IMR-90 (cell line): ENCODE measurements around the gene LBP. TPM values are rescaled to one million over a fixed set of nuclear protein-coding genes. Genes with fewer than 3 reads are reported as not detected.

Experiments used
- ATAC-seq: fragments of 200-7000 bp; cut with Tn5 transposase; 2 replicates; pipeline ENCODE4 v1.9.1; 2020; ENCODE audit warnings: low read depth, mild to moderate bottlenecking, moderate library complexity
- BruUV-seq: library from RNA; stranded (reverse); fragments of 400-500 nt; replicated peaks from 2 replicates; lab custom pipeline; 2021; lab: Mats Ljungman, UMichigan
- CTCF ChIA-PET: fragments of 300-600 bp; formaldehyde crosslinking; extraction: SDS; loops from one replicate; lab custom pipeline; 2021; ENCODE audit warnings: antibody characterized with exemption; lab: Yijun Ruan, JAX
- POLR2A ChIA-PET: fragments of 300-600 bp; sonication (Branson Sonifier 250); formaldehyde crosslinking; loops from one replicate; lab custom pipeline; 2022; ENCODE audit warnings: antibody characterized with exemption; ENCODE audit not compliant: unreplicated experiment; lab: Charles Lee
- DNase-seq: peaks from one replicate; pipeline ENCODE4 v3.0.0; 2013
- H2AFZ ChIP-seq: replicated peaks from 2 replicates; pipeline ENCODE3; 2013; ENCODE audit warnings: low read length, mild to moderate bottlenecking; ENCODE audit not compliant: poor library complexity
- H2AK5ac ChIP-seq: 2 replicates; pipeline ENCODE4 v1.6.1; 2013; ENCODE audit warnings: low read depth, low read length, inconsistent platforms
- H2AK9ac ChIP-seq: replicated peaks from 2 replicates; pipeline ENCODE3; 2013; ENCODE audit warnings: mild to moderate bottlenecking, low read depth, low read length, moderate library complexity; ENCODE audit not compliant: poor library complexity
- H2BK120ac ChIP-seq: 2 replicates; pipeline ENCODE4 v1.6.1; 2013; ENCODE audit warnings: low read depth, low read length, inconsistent platforms
- H2BK15ac ChIP-seq: 3 replicates; pipeline ENCODE4 v1.6.1; 2013; ENCODE audit warnings: low read depth, low read length, inconsistent platforms
- H2BK20ac ChIP-seq: 2 replicates; pipeline ENCODE4 v1.6.1; 2013; ENCODE audit warnings: low read depth, mild to moderate bottlenecking, inconsistent platforms, low read length, moderate library complexity
- H2BK5ac ChIP-seq: 2 replicates; pipeline ENCODE4 v1.6.1; 2013; ENCODE audit warnings: mild to moderate bottlenecking, low read depth, low read length, inconsistent platforms; ENCODE audit not compliant: poor library complexity, severe bottlenecking
- H3K14ac ChIP-seq: replicated peaks from 2 replicates; pipeline ENCODE4 v1.6.1; 2013; ENCODE audit warnings: low read depth, low read length, inconsistent platforms
- H3K18ac ChIP-seq: 2 replicates; pipeline ENCODE4 v1.6.1; 2013; ENCODE audit warnings: low read depth, low read length, control low read depth
- H3K23ac ChIP-seq: 2 replicates; pipeline ENCODE4 v1.6.1; 2013; ENCODE audit warnings: low read depth, low read length, inconsistent platforms
- H3K27ac ChIP-seq: 2 replicates; pipeline ENCODE4 v1.5.1; 2013; ENCODE audit warnings: mild to moderate bottlenecking, control low read depth, low read length; ENCODE audit not compliant: insufficient read depth
- H3K27me3 ChIP-seq: 2 replicates; pipeline ENCODE4 v1.6.1; 2013; ENCODE audit warnings: low read length; ENCODE audit not compliant: control insufficient read depth, insufficient read depth
- H3K36me3 ChIP-seq: 2 replicates; pipeline ENCODE4 v1.6.1; 2013; ENCODE audit warnings: low read length, mixed read lengths; ENCODE audit not compliant: control insufficient read depth, insufficient read depth
- H3K4ac ChIP-seq: 2 replicates; pipeline ENCODE4 v1.6.1; 2013; ENCODE audit warnings: low read depth, low read length, inconsistent platforms
- H3K4me1 ChIP-seq: 2 replicates; pipeline ENCODE4 v1.6.1; 2013; ENCODE audit warnings: low read length, mixed read lengths; ENCODE audit not compliant: control insufficient read depth, insufficient read depth
- H3K4me2 ChIP-seq: 2 replicates; pipeline ENCODE4 v1.6.1; 2013; ENCODE audit warnings: low read depth, mild to moderate bottlenecking, control low read depth, low read length, moderate library complexity
- H3K4me3 ChIP-seq: 2 replicates; pipeline ENCODE4 v1.5.1; 2013; ENCODE audit warnings: low read depth, mild to moderate bottlenecking, control low read depth, low read length, moderate library complexity; ENCODE audit not compliant: insufficient read depth
- H3K56ac ChIP-seq: 2 replicates; pipeline ENCODE4 v1.6.1; 2013; ENCODE audit warnings: low read length, inconsistent platforms; ENCODE audit not compliant: insufficient read depth; ENCODE audit errors: extremely low read depth
- H3K79me1 ChIP-seq, 2 experiments: 2 replicates each; pipeline ENCODE4 v1.6.1; 2013; ENCODE audit warnings: low read length in 2 of 2, inconsistent platforms in 1 of 2, low read depth in 1 of 2
- H3K9ac ChIP-seq: 2 replicates; pipeline ENCODE4 v1.6.1; 2013; ENCODE audit warnings: low read depth, low read length, control low read depth
- H3K9me1 ChIP-seq: 2 replicates; pipeline ENCODE4 v1.6.1; 2013; ENCODE audit warnings: low read length, inconsistent platforms; ENCODE audit not compliant: insufficient read depth
- H3K9me3 ChIP-seq: 2 replicates; pipeline ENCODE4 v1.6.1; 2013; ENCODE audit warnings: low read length; ENCODE audit not compliant: control insufficient read depth, insufficient read depth
- H4K20me1 ChIP-seq: 2 replicates; pipeline ENCODE4 v1.6.1; 2013; ENCODE audit warnings: low read length, inconsistent platforms; ENCODE audit not compliant: insufficient read depth
- H4K5ac ChIP-seq: 2 replicates; pipeline ENCODE4 v1.6.1; 2013; ENCODE audit warnings: mild to moderate bottlenecking, low read depth, low read length, control low read depth
- H4K8ac ChIP-seq, 2 experiments: 2 replicates each; pipeline ENCODE4 v1.6.1; 2013; ENCODE audit warnings: low read depth in 2 of 2, low read length in 2 of 2, control low read depth in 1 of 2, inconsistent platforms in 1 of 2
- H4K91ac ChIP-seq: 2 replicates; pipeline ENCODE4 v1.6.1; 2013; ENCODE audit warnings: low read depth, low read length, inconsistent platforms; ENCODE audit not compliant: insufficient read depth
- BHLHE40 ChIP-seq: fragments of 150-350 bp; IDR thresholded peaks from 2 replicates; pipeline ENCODE4 v1.6.1; 2016; ENCODE audit warnings: mild to moderate bottlenecking, low read depth, low read length
- CHD1 ChIP-seq: IDR thresholded peaks from 2 replicates; pipeline ENCODE4 v1.6.1; 2012; ENCODE audit warnings: low read depth, low read length, improper control_type of control experiment
- FOS ChIP-seq: fragments of 150-350 bp; IDR thresholded peaks from 2 replicates; pipeline ENCODE4 v1.6.1; 2016; ENCODE audit warnings: low read depth, low read length
- MAFK ChIP-seq: IDR thresholded peaks from 2 replicates; pipeline ENCODE4 v1.6.1; 2012; ENCODE audit warnings: low read depth, low read length, improper control_type of control experiment
- MAZ ChIP-seq: IDR thresholded peaks from 2 replicates; pipeline ENCODE4 v1.6.1; 2012; ENCODE audit warnings: low read depth, mild to moderate bottlenecking, low read length, improper control_type of control experiment, moderate library complexity, borderline replicate concordance
- MXI1 ChIP-seq: IDR thresholded peaks from 2 replicates; pipeline ENCODE4 v1.6.1; 2012; ENCODE audit warnings: low read depth, mild to moderate bottlenecking, low read length, moderate library complexity, borderline replicate concordance
- NFE2L2 ChIP-seq: fragments of 150-350 bp; IDR thresholded peaks from 2 replicates; pipeline ENCODE4 v1.6.1; 2016; ENCODE audit warnings: low read depth, mild to moderate bottlenecking, low read length
- POLR2A ChIP-seq: IDR thresholded peaks from 2 replicates; pipeline ENCODE4 v1.6.1; 2012; ENCODE audit warnings: mild to moderate bottlenecking, low read depth, low read length
- RCOR1 ChIP-seq: IDR thresholded peaks from 2 replicates; pipeline ENCODE4 v1.6.1; 2012; ENCODE audit warnings: mild to moderate bottlenecking, low read length, improper control_type of control experiment; ENCODE audit not compliant: insufficient replicate concordance
- RFX5 ChIP-seq: IDR thresholded peaks from 2 replicates; pipeline ENCODE4 v1.8.0; 2012; ENCODE audit warnings: low read depth, mild to moderate bottlenecking, low read length, moderate library complexity
- SMC3 ChIP-seq: fragments of 150-350 bp; IDR thresholded peaks from 2 replicates; pipeline ENCODE4 v1.6.1; 2016; ENCODE audit warnings: low read depth, mild to moderate bottlenecking, antibody characterized with exemption, low read length, moderate library complexity
- USF2 ChIP-seq: fragments of 150-350 bp; IDR thresholded peaks from 2 replicates; pipeline ENCODE4 v1.6.1; 2017; ENCODE audit warnings: mild to moderate bottlenecking, antibody characterized with exemption, low read length, low read depth
- WGBS, 2 experiments: methylation state at CpG; one replicate each; pipeline versions ENCODE4 v1.1.5 to v1.1.7; 2013; ENCODE audit warnings: missing lambda C conversion rate in 2 of 2; ENCODE audit not compliant: insufficient read length in 1 of 2; ENCODE audit errors: extremely low coverage in 2 of 2; 5-methylcytosine and 5-hydroxymethylcytosine counted together
- dilution Hi-C: fragments of 300-500 bp; cut with HindIII; formaldehyde crosslinking; loops from one replicate; pipeline ENCODE4 v1.14.3; 2018; ENCODE audit warnings: low sequenced_read_pairs; ENCODE audit not compliant: unreplicated experiment
- in situ Hi-C: fragments of 300-500 bp; cut with MboI; formaldehyde crosslinking; loops from 3 replicates; pipeline ENCODE4 v1.14.3; 2019; ENCODE audit warnings: low sequenced_read_pairs, inconsistent platforms, mixed read lengths
- intact Hi-C: fragments of 100-400 bp; cut with micrococcal nuclease; formaldehyde crosslinking; loops from 2 replicates; pipeline ENCODE4 v1.10.0; 2022
- polyA plus RNA-seq, 3 experiments: library from polyadenylated mRNA; depleted of rRNA; stranded (reverse); fragments of >200 nt; gene quantifications; 2 replicates each; pipeline ENCODE4 v1.2.3, GENCODE V29; 2012; ENCODE audit warnings: low replicate concordance in 1 of 3
- total RNA-seq: library from RNA; depleted of rRNA; stranded (reverse); fragments of >200 nt; gene quantifications from 2 replicates; pipeline ENCODE4 v1.2.3, GENCODE V29; 2012

LBP gene
- total and polyA plus RNA-seq, 2 of the 4 experiments (the other 2 are of a cell fraction), result not detected

- no peak within 1 kb of the TSS for H2BK120ac ChIP-seq
- H3K4me3 ChIP-seq, result no peak within 1 kb of the TSS
- no peak within 1 kb of the TSS for H3K56ac ChIP-seq
- dilution Hi-C loops (no loop called here), intact Hi-C loops (no loop called here), in situ Hi-C loops (loop anchor here (10.0 kb wide), 1 partner anchor 239 kb away; no protein-coding TSS in a partner anchor)
- 100% methylated on average over 1 of the region's 21 CpGs; no CpG with 5 or more reads in 1 of the 2 experiments for WGBS, 2 experiments
- H3K9ac ChIP-seq, result no peak within 1 kb of the TSS
- H2AFZ ChIP-seq, result peak within 1 kb of the TSS; percentile 5
- no peak within 1 kb of the TSS for H3K4ac ChIP-seq
- no peak for ATAC-seq
- H4K8ac ChIP-seq, result no peak within 1 kb of the TSS
- no peak for DNase-seq
- no peak within 1 kb of the TSS for H3K27ac ChIP-seq
- H3K4me1 ChIP-seq, result peaks cover 2% of the 10 kb centered on the region
- 0 out of 2 replicates have a peak, but pooled peaks cover 2% of the 10 kb centered on the region for H3K9me1 ChIP-seq
- peaks cover 2% of the 10 kb centered on the region; the same call in 1 of the 2 replicates for H3K9me3 ChIP-seq
- CTCF ChIA-PET, result no interaction called here
- H4K5ac ChIP-seq, result no peak within 1 kb of the TSS
- no peak within 1 kb of the TSS for H2BK15ac ChIP-seq
- POLR2A ChIA-PET, result no interaction called here
- no peaks in the 10 kb centered on the region for H4K20me1 ChIP-seq
- H2BK5ac ChIP-seq, result no peak within 1 kb of the TSS
- H3K23ac ChIP-seq, result no peak within 1 kb of the TSS
- no peaks in the 10 kb centered on the region for H3K36me3 ChIP-seq
- H3K14ac ChIP-seq, result no peak within 1 kb of the TSS
- H3K79me1 ChIP-seq, result no peaks in the 10 kb centered on the region
- BruUV-seq, result no TSS peak
- H2AK9ac ChIP-seq, result no peak within 1 kb of the TSS
- no peak within 1 kb of the TSS for H4K91ac ChIP-seq
- H3K27me3 ChIP-seq, result peaks cover 21% of the 10 kb centered on the region
- TF ChIP-seq FOS (no peak), MAZ (no peak), CHD1 (no peak), NFE2L2 (no peak), RCOR1 (no peak), POLR2A (no peak), SMC3 (no peak), USF2 (no peak), MXI1 (no peak), RFX5 (no peak), BHLHE40 (no peak), MAFK (no peak)
- H3K4me2 ChIP-seq, result no peak within 1 kb of the TSS
- no peak within 1 kb of the TSS for H3K18ac ChIP-seq
- H2BK20ac ChIP-seq, result no peak within 1 kb of the TSS
- H2AK5ac ChIP-seq, result no peak within 1 kb of the TSS
Measured at GRCh38 chr20:38303908-38304379, 42.3 kb upstream of the LBP start, which contains the start of gene BPI. Gene BPI (plus strand): TSS chr20:38304156. CDS start chr20:38304224, 68 bp downstream.
